GM19043 (cell line): ENCODE measurements around the gene TASOR.
A peak's percentile ranks its signal among the peaks of the same experiment; 100 is the strongest.
"Not testable (repeated sequence)": the region's sequence is repeated elsewhere in the genome, so short reads cannot be mapped to it uniquely, and the experiment has no call there.

ENCODE experiments used
- ATAC-seq: cut with Tn5 transposase; IDR thresholded peaks from one replicate; pipeline ENCODE4 v1.9.1; 2021; ENCODE audit warnings: low read depth; ENCODE audit not compliant: unreplicated experiment

Gene TASOR, protein sequence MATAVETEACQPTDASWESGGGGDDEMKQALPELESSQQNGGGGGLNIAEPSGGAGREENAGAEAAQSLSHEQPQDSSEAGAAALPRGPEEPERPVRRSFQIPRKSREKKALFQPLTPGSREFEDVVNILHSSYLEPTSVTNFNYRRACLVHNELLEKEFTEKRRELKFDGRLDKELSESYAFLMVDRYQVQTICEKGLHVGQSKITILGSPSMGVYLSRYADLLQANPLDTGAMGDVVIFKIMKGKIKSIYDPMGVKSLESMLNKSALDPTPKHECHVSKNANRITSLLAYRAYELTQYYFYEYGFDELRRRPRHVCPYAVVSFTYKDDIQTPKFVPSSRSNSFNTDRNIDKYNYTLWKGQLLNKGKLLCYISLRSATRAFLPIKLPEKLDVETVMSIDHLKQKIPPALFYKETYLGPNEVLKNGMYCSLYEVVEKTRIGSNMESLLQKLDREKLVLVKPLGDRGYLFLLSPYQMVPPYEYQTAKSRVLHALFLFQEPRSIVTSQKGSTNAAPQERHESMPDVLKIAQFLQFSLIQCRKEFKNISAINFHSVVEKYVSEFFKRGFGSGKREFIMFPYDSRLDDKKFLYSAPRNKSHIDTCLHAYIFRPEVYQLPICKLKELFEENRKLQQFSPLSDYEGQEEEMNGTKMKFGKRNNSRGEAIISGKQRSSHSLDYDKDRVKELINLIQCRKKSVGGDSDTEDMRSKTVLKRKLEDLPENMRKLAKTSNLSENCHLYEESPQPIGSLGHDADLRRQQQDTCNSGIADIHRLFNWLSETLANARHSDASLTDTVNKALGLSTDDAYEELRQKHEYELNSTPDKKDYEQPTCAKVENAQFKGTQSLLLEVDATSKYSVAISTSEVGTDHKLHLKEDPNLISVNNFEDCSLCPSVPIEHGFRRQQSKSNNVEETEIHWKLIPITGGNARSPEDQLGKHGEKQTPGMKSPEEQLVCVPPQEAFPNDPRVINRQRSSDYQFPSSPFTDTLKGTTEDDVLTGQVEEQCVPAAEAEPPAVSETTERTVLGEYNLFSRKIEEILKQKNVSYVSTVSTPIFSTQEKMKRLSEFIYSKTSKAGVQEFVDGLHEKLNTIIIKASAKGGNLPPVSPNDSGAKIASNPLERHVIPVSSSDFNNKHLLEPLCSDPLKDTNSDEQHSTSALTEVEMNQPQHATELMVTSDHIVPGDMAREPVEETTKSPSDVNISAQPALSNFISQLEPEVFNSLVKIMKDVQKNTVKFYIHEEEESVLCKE (N-terminal part only)

DNA sequence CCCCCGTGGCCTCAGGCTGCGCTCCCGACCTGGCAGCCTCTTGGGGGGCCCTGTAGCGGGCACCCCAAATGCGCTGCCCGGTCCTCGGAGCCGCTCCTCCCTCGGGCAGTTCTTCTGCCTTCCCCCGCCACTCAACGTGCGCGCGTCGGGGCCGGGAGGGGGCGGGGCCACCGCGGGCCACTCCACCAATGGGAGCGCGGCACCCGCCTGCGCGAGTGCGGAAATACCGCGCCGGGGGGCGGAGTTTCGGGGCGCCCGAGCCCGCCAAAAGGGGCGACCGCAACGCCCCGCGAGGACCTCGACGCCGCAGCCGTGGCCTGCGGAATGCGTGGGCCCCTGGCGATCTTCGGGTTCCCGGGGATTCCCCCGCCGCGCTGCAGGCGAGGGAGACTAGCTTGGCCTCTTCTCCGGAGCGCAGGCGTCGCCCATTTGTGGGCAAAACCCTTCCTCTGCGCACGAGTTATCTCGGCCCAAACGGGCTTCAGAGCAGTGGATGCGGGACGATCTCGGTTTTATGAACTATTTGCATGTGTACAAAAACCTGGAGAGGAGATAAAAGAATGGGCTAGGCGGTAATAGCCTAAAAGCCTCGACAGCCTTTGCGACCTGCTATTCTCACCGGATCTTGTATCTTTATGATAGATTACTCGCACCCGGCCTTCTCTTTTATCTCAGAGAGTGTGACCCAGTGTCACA is at the start of gene TASOR:
Gene TASOR, minus strand, starts transcription at position 144 of the 696 bp plus-strand sequence. CDS start 259 bp downstream, outside the sequence.
- peak; percentile 59 for ATAC-seq

DNA sequence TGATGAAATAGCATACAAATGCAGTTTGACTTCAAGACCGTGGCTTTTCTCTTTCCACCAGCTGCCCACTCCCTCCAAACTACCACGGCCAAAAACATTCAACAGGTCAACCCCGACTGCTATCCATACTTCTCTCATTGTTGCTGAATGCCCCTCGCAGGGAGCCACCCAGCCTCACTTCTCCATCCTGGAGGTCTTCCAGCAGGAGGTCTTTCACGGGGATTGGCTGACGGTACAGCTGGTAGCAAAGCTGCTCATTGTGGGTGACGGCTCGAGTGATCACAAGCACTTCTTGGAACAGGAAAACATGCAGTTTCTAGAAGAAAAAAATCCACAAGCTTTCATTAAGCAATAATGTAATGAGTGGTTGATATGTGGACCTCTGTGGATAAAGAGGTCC is 49.0 kb upstream of the TASOR start:
- ATAC-seq: no peak

DNA sequence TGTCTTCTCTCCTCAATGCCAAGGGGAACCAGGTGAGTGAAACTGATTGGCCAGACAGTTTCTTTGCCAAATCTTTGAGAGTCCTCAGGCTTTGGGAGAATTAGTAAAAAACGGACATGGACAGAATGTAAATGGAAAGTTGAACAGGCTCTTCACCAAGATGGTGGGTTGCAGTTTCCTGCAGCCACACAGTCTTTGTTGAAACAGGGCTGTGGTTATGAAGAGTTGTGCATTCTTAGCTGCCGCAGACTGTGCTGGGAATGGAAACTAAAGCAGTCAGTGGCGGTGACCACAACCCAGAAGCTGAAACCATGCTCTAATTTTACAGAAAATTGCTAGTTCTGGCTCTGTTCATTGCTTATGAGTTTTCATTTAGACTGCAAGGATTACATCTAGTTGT is 42.1 kb upstream of the TASOR start:
- ATAC-seq: peak; percentile 95

DNA sequence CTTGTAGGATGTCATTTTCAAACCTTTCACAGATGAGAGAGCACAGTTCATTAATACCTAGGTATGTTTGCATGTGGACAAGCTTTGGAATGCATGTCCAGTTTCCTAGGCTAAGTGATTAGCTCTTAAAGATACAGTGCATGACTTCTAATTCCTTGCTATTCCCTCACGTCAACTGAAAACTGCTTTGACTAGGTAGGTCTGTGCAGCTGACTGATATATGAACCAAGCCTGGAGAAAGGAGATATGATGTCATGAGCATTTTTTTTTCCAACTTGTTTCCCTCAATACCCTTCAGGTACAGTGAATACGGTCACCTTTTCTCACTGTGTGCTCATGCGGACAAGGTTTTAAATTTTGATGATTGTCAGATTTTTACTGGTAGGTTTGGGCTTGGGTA is 41.6 kb upstream of the TASOR start:
- no peak for ATAC-seq

DNA sequence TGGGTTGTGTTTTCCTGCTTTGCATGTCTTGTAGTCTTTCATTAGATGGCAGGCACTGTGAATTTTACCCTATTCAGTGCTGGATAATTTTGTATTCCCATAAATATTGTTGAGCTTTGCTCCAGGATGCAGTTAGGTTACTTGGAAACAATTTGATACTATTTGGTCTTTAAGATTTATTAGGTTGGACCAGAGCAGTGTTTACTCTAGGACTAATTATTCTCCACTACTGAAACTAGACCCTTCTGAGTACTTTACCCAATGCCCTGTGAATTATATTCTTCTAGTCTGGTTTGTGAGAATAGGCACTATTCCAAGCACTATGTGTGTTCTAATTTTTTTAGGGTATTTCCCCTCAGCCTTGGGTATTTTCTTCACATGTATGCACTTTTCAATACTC is 37.8 kb upstream of the TASOR start:
- ATAC-seq: no peak

DNA sequence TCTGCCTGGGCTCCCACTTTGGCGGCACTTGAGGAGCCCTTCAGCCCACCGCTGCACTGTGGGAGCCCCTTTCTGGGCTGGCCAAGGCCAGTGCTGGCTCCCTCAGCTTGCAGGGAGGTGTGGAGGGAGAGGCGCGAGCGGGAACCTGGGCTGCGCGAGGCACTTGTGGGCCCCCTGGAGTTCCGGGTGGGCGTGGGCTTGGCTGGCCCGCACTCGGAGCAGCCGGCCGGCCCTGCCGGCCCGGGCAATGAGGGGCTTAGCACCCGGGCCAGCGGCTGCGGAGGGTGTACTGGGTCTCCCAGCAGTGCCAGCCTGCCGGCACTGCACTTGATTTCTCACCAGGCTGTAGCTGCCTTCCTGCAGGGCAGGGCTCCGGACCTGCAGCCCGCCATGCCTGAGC is 35.7 kb upstream of the TASOR start:
- ATAC-seq: not testable (repeated sequence)

DNA sequence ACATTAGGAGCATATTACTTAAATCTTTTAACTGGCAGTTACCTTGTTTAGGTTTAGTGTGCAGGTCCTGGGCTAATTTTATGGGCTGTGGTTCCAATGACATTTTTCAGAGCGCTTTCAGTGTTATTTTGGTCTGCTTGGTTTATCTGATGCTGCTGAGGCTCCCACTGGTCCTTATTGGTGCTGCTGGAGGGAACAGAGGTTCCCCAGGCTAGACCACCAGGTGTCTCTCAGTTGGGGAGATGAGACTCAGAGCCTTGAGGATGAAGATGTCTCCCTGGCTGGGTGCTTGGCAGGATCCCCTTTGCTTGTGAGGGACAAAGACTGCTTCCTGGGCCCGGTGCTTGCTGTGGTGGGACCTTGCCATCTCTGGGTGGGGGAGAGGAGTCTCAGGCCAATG is 28.3 kb upstream of the TASOR start:
- no peak for ATAC-seq

DNA sequence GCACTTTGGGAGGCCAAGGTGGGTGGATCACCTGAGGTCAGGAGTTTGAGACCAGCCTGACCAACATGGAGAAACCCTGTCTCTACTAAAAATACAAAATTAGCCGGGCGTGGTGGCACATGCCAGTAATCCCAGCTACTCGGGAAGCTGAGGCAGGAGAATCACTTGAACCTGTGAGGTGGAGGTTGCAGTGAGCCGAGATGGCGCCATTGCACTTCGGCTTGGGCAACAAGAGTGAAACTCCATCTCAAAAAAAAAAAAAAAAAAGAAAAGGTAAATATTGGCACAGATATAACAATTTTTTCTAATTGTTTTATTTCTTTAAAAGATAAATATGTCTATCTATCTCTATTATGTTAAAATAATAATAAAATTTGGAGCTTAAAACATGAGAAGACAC is 24.3 kb upstream of the TASOR start:
- not testable (repeated sequence) for ATAC-seq

DNA sequence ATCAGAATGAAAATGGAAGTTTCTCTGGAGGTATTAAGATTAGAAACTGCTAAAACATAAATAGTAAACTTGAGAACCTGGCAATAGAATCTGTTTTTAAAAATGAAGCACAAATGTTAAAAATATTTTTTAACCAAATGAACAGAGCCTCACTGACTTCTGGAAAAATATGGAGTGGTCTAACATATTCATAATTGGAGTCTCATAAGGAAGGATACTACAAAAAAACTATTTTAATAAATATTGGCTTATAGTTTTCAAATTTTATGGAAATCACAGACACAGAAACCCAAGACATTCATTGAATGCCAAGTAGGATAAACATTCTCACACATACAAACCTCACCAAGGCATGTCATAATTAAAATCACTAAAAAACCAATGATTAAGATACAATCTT is 23.6 kb upstream of the TASOR start:
- ATAC-seq: no peak

DNA sequence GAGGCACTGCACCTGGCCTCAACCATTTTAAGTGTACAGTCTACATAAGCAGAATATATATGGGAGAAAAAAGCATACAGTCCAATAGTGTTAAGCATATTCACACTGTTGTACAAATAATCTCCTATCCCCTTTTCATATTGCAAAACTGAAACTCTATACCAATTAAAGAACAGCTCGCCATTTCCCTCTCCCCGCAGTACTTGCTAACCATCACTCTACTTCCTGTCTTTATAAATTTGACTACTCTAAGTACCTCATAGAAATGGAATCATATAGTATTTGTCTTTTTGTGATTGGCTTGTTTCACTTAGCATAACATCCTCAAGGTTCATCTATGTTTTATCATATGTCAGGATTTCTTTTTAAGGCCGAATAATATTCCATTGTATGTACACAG is 21.6 kb upstream of the TASOR start:
- no peak for ATAC-seq

DNA sequence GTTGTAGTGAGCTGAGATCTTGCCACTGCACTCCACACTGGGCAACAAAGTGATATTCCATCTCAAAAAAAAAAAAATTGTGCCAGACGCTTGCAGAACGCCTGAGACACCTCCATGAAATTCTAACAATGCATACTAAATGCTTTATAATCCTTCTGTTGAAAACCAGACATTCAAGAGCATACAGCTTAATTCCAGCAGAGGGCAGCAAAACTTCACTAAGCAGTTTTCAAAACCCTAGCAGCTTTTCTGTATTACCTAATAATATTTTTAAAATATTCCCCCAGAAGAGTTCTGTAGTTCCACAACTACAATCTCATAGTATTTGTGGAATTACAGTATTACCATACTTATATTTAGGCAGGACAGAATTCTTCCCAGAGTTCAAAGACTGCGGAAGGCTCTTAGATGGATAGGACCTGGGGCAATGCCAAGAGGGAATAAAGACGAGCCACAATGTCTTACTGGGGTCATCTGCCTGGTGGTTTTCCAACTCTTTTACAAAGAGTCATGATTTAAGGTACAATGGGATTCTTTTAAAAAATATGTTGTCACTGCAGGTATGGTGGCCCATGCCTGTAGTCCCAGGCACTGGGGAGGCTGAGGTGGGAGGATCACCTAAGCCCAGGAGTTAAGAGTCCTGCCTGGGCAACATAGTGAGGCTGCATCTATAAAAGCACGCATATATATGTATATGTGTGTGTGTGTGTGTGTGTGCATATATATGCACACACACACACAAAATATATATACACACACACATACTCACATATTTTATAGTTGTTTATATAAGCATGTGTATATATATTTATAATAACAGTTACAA is 19.6 kb upstream of the TASOR start:
- ATAC-seq: no peak

DNA sequence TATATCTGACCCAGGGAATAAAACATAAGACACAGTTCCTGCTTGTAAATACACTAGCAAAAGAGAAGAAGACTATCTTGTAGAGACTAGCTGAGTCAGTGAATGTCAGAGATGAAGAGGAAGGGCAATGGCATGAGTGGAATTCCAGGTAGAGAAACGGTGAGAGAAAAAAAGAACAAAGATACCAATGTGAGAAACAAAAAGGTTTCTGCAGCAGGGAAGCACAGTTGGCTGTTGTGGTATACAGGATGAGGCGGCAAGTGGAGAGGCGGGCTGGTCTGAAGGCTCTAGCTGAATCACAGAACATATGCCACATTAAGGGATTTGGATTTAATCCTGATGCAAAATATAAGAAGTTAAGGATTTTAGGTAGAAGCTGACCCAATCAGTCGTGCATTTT is 17.1 kb upstream of the TASOR start:
- no peak for ATAC-seq

DNA sequence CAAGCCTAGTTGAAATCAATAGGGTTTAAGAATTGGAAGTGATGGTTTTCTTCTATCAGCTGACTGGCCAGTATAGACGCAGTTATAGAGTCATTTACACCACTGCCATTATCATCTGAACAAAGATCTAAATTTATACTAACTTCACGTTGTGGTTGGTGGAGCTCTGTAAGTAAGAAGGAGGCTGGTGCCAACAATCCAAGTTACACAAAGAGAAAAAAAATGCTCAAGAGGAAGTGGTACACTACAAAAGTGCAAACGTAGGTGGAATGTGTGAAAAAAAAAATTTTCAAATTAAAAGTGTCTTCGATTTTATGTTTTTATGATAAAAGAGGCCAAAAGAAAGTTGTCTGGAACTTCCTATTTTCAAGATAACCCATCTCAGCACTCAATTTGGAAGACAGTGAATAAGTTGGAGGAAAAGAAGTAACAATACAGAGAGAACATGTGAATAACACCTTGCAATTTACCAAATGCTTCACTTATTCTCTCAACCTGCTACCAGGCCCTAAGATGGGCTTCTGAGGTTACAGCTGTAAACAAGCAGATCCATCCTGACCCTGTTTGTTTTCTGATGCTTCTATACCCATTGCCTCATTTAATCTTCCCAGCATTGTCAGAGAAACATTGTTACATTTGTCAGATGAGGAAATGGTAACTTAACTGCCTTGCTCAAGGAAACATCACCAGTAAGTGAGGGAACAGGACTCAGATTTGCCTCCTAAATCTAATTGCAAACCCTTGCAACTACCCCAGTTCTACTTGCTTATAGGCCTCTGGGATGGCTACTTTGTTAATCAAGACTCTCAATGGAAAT is 12.0 kb upstream of the TASOR start:
- ATAC-seq: no peak

DNA sequence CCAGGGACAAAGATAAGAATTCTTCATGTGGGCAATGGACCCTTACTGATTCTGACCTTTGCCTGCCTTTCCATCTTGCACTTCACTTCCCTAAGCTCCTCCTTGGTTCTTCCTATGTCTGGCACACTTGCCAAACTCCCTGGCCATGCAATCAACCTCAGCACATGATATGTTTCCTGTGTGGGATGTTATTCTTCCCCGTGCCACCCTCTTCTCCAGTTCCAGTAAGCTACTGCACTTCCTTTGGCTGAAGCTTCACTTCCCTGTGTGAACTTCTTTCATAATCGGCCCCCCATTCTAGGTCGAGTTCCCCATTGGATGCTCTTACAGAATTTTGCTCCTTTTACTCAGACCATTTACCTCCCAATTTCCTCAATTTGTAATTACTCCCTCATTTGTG is 10.7 kb upstream of the TASOR start:
- no peak for ATAC-seq

DNA sequence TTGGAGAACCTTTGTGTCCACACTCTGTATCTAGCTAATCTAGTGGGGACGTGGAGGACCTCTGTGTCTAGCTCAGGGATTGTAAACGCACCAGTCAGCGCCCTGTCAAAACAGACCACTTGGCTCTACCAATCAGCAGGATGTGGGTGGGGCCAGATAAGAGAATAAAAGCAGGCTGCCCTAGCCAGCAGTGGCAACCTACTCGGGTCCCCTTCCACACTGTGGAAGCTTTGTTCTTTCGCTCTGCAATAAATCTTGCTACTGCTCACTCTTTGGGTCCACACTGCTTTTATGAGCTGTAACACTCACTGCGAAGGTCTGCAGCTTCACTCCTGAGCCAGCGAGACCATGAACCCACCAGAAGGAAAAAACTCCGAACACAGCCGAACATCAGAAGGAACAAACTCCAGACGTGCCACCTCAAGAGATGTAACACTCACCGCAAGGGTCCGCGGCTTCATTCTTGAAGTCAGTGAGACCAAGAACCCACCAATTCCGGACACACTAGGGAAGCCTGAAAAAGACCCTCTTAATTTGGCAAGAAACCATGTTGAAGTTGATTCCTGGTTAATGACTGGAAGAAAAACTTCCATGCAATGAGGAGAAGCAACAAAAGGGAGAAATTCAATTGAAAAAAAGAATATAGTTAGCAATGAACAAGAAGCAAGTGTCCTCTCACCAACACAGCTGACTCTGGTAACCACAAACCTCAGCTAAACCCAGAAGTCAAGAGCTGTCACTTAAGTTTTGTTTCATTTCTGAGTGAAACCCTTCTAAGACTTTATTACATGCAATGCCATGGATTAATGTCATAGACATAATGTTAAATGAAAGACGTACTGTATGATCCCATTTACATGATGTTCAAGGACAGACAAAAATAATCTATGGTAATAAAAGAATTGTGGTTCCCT is 9.7 kb upstream of the TASOR start:
- peak; percentile 84 for ATAC-seq

DNA sequence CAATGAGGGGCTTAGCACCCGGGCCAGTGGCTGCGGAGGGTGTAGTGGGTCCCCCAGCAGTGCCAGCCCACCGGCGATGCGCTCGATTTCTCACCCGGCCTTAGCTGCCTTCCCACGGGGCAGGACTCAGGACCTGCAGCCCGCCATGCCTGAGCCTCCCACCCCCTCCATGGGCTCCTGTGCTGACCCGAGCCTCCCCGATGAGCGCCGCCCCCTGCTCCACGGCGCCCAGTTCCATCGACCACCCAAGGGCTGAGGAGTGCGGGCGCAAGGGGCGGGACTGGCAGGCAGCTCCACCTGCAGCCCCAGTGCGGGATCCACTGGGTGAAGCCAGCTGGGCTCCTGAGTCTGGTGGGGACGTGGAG is 8.9 kb upstream of the TASOR start:
- ATAC-seq: not testable (repeated sequence)

DNA sequence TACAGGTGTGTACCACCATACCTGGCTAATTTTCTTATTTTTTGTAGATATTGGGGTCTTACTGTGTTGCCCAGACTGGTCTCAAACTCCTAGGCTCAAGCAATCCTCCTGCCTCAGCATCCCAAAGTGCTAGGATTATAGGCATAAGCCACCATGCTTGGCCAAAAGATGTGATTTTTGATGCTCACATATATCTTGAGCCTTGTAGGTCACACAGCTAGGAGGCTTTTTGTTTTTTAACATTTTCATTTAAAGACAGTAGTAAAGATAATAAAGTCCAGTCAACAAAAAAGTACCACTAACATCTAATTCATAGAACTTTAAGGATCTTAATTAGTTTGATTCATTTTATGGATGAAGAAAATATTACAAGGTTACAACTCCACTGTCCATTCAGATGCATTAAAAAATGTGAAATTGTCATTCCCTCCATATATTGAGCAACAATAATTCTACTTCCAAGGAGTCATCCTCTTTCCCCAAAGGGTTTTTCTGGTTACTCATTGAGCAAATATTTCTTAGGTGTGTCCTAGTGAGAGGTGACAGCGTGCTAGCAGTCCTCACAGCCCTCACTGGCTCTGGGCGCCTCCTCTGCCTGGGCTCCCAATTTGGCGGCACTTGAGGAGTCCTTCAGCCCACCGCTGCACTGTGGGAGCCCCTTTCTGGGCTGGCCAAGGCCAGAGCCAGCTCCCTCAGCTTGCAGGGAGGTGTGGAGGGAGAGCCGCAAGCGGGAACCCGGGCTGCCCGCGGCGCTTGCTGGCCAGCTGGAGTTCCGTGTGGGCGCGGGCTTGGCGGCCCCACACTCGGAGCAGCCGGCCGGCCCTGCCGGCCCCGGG is 8.3 kb upstream of the TASOR start:
- ATAC-seq: no peak
